ENCODE results near the gene RTL5. TPM values are rescaled to one million over a fixed set of nuclear protein-coding genes. Genes with fewer than 3 reads are reported as not detected.

RTL5 gene
- total RNA-seq, 8 experiments from 2014 or later: 1.6 to 18.0 (median 11.1) TPM

GRCh38 chrX:72100824-72101351 is 30.8 kb downstream of the RTL5 start:
- H3K27ac ChIP-seq: no peak overlapping the region
- H3K4me1 ChIP-seq (replicated peaks in 1 of 2): peaks cover under 1 to 2% of the 10 kb centered on the region in 2 donors
- ATAC-seq (replicated peaks in 6 of 8): no peak
- WGBS, 10 experiments: 0 to 83% (median 57%) methylated on average over 1 to 7 of the region's 9 CpGs; no CpG with 5 or more reads in 7 of the 10 experiments
- in situ Hi-C loops (cut with MboI; ENCODE audit: low pct_unique_long_range_greater_than_20kb in 2 of 9, low sequenced_read_pairs in 9 of 9, unreplicated experiment in 9 of 9): no loop called here
- H3K4me3 ChIP-seq: no peak overlapping the region

- in situ Hi-C loops (cut with MboI; ENCODE audit: low pct_unique_long_range_greater_than_20kb in 2 of 9, low sequenced_read_pairs in 9 of 9, unreplicated experiment in 9 of 9): no loop called here
- Histone ChIP-seq H3K4me3 (no peak overlapping the region), H3K4me1 (replicated peaks in 1 of 2) (peaks cover 6 to 8% of the 10 kb centered on the region in 2 donors), H3K27ac (no peak overlapping the region)
- 33 to 80% (median 45%) methylated on average over 1 to 2 of the region's 13 CpGs; no CpG with 5 or more reads in 6 of the 10 experiments for WGBS, 10 experiments
- no peak for ATAC-seq (replicated peaks in 6 of 8)
These were observed 31.5 kb downstream of the RTL5 start for GRCh38 chrX:72100051-72100755.

GRCh38 chrX:72097098-72097497 is 34.6 kb downstream of the RTL5 start:
- Histone ChIP-seq H3K27ac (no peak overlapping the region), H3K4me1 (replicated peaks in 1 of 2) (peaks cover 15 to 20% of the 10 kb centered on the region in 2 donors), H3K4me3 (no peak overlapping the region)
- in situ Hi-C loops (cut with MboI; ENCODE audit: low pct_unique_long_range_greater_than_20kb in 2 of 9, low sequenced_read_pairs in 9 of 9, unreplicated experiment in 9 of 9): no loop called here
- ATAC-seq (replicated peaks in 6 of 8): no peak
- WGBS, 10 experiments: 37 to 100% (median 75%) methylated on average over 1 to 2 of the region's 3 CpGs; no CpG with 5 or more reads in 6 of the 10 experiments

- Histone ChIP-seq H3K4me3 (no peak overlapping the region), H3K27ac (no peak overlapping the region), H3K4me1 (replicated peaks in 1 of 2) (peaks cover 15 to 20% of the 10 kb centered on the region in 2 donors)
- WGBS, 10 experiments: 18 to 60% (median 39%) methylated on average over 1 to 2 of the region's 2 CpGs; no CpG with 5 or more reads in 7 of the 10 experiments
- in situ Hi-C loops (cut with MboI; ENCODE audit: low pct_unique_long_range_greater_than_20kb in 2 of 9, low sequenced_read_pairs in 9 of 9, unreplicated experiment in 9 of 9): no loop called here
- ATAC-seq (replicated peaks in 6 of 8): peak in 5 of 8 experiments; percentile 19 to 40 (median 33)
These were observed 36.3 kb downstream of the RTL5 start for GRCh38 chrX:72095370-72095769.

GRCh38 chrX:72094894-72095293 is 36.8 kb downstream of the RTL5 start:
- Histone ChIP-seq H3K27ac (peak overlapping the region in 1 of 2 donors; percentile 29), H3K4me1 (replicated peaks in 1 of 2) (peaks cover 15 to 20% of the 10 kb centered on the region in 2 donors), H3K4me3 (no peak overlapping the region)
- in situ Hi-C loops (cut with MboI; ENCODE audit: low pct_unique_long_range_greater_than_20kb in 2 of 9, low sequenced_read_pairs in 9 of 9, unreplicated experiment in 9 of 9): no loop called here
- peak in 5 of 8 experiments; percentile 93 to 99 (median 98) for ATAC-seq (replicated peaks in 6 of 8)
- WGBS, 10 experiments: 0 to 100% (median 40%) methylated on average over 1 to 3 of the region's 4 CpGs; no CpG with 5 or more reads in 3 of the 10 experiments

- in situ Hi-C loops (cut with MboI; ENCODE audit: low pct_unique_long_range_greater_than_20kb in 2 of 9, low sequenced_read_pairs in 9 of 9, unreplicated experiment in 9 of 9): no loop called here
- WGBS, 10 experiments: 0 to 100% (median 70%) methylated on average over 1 to 3 of the region's 3 CpGs; no CpG with 5 or more reads in 5 of the 10 experiments
- H3K27ac ChIP-seq: no peak overlapping the region
- H3K4me1 ChIP-seq (replicated peaks in 1 of 2): peaks cover 0 to 3% of the 10 kb centered on the region in 2 donors
- no peak overlapping the region for H3K4me3 ChIP-seq
- ATAC-seq (replicated peaks in 6 of 8): peak in 3 of 8 experiments; percentile 49 to 60 (median 52)
These were observed 42.5 kb downstream of the RTL5 start for GRCh38 chrX:72089254-72089653.

- Histone ChIP-seq H3K4me1 (replicated peaks in 1 of 2) (no peaks in the 10 kb centered on the region), H3K4me3 (no peak overlapping the region), H3K27ac (no peak overlapping the region)
- ATAC-seq (replicated peaks in 6 of 8): no peak
- 79 to 100% (median 80%) methylated on average over 1 to 2 of the region's 6 CpGs; no CpG with 5 or more reads in 7 of the 10 experiments for WGBS, 10 experiments
- in situ Hi-C loops (cut with MboI; ENCODE audit: low pct_unique_long_range_greater_than_20kb in 2 of 9, low sequenced_read_pairs in 9 of 9, unreplicated experiment in 9 of 9): no loop called here
These were observed 43.0 kb downstream of the RTL5 start for GRCh38 chrX:72088761-72089160.

GRCh38 chrX:72086995-72087394 is 44.7 kb downstream of the RTL5 start:
- in situ Hi-C loops (cut with MboI; ENCODE audit: low pct_unique_long_range_greater_than_20kb in 2 of 9, low sequenced_read_pairs in 9 of 9, unreplicated experiment in 9 of 9): no loop called here
- Histone ChIP-seq H3K4me3 (no peak overlapping the region), H3K4me1 (replicated peaks in 1 of 2) (peaks cover 8 to 13% of the 10 kb centered on the region in 2 donors), H3K27ac (no peak overlapping the region)
- ATAC-seq (replicated peaks in 6 of 8): no peak
- WGBS, 10 experiments: 33 to 100% methylated on average over 1 of the region's 1 CpG; no CpG with 5 or more reads in 8 of the 10 experiments

- H3K27ac ChIP-seq: no peak overlapping the region
- 25 to 40% methylated on average over 1 of the region's 1 CpG; no CpG with 5 or more reads in 8 of the 10 experiments for WGBS, 10 experiments
- in situ Hi-C loops (cut with MboI; ENCODE audit: low pct_unique_long_range_greater_than_20kb in 2 of 9, low sequenced_read_pairs in 9 of 9, unreplicated experiment in 9 of 9): no loop called here
- no peak for ATAC-seq (replicated peaks in 6 of 8)
- no peak overlapping the region for H3K4me3 ChIP-seq
- H3K4me1 ChIP-seq (replicated peaks in 1 of 2): peaks cover 20 to 40% of the 10 kb centered on the region in 2 donors
These were observed 47.6 kb downstream of the RTL5 start for GRCh38 chrX:72084114-72084513.

- Histone ChIP-seq H3K27ac (no peak overlapping the region), H3K4me3 (no peak overlapping the region), H3K4me1 (replicated peaks in 1 of 2) (peaks cover 20 to 44% of the 10 kb centered on the region in 2 donors)
- in situ Hi-C loops (cut with MboI; ENCODE audit: low pct_unique_long_range_greater_than_20kb in 2 of 9, low sequenced_read_pairs in 9 of 9, unreplicated experiment in 9 of 9): no loop called here
- 28 to 71% methylated on average over 2 of the region's 2 CpGs; no CpG with 5 or more reads in 8 of the 10 experiments for WGBS, 10 experiments
- ATAC-seq (replicated peaks in 6 of 8): no peak
These were observed 48.4 kb downstream of the RTL5 start for GRCh38 chrX:72083291-72083690.

- Histone ChIP-seq H3K4me1 (replicated peaks in 1 of 2) (peaks cover 20 to 44% of the 10 kb centered on the region in 2 donors), H3K4me3 (no peak overlapping the region), H3K27ac (peak overlapping the region in 1 of 2 donors; percentile 49)
- peak in 5 of 8 experiments; percentile 13 to 70 (median 51) for ATAC-seq (replicated peaks in 6 of 8)
- 0 to 86% (median 56%) methylated on average over 1 to 5 of the region's 12 CpGs; no CpG with 5 or more reads in 6 of the 10 experiments for WGBS, 10 experiments
- in situ Hi-C loops (cut with MboI; ENCODE audit: low pct_unique_long_range_greater_than_20kb in 2 of 9, low sequenced_read_pairs in 9 of 9, unreplicated experiment in 9 of 9): no loop called here
These were observed 50.0 kb downstream of the RTL5 start for GRCh38 chrX:72081605-72082320.

GRCh38 chrX:72080800-72081199 is 50.9 kb downstream of the RTL5 start:
- WGBS, 10 experiments: 56 to 100% (median 67%) methylated on average over 1 to 3 of the region's 7 CpGs; no CpG with 5 or more reads in 7 of the 10 experiments
- in situ Hi-C loops (cut with MboI; ENCODE audit: low pct_unique_long_range_greater_than_20kb in 2 of 9, low sequenced_read_pairs in 9 of 9, unreplicated experiment in 9 of 9): no loop called here

GRCh38 chrX:72080150-72080549 is 51.6 kb downstream of the RTL5 start:
- ATAC-seq (replicated peaks in 6 of 8): no peak
- Histone ChIP-seq H3K4me1 (replicated peaks in 1 of 2) (peaks cover 20 to 44% of the 10 kb centered on the region in 2 donors), H3K27ac (no peak overlapping the region), H3K4me3 (no peak overlapping the region)
- WGBS, 10 experiments: no CpG with 5 or more reads among the region's 7 CpGs
- in situ Hi-C loops (cut with MboI; ENCODE audit: low pct_unique_long_range_greater_than_20kb in 2 of 9, low sequenced_read_pairs in 9 of 9, unreplicated experiment in 9 of 9): no loop called here

More at GRCh38 chrX:72080800-72081199, 50.9 kb downstream of the RTL5 start:
- Histone ChIP-seq H3K27ac (peak overlapping the region in 1 of 2 donors; percentile 13), H3K4me1 (replicated peaks in 1 of 2) (peaks cover 20 to 44% of the 10 kb centered on the region in 2 donors), H3K4me3 (no peak overlapping the region)
- ATAC-seq (replicated peaks in 6 of 8): no peak

Measured in motor neuron (in vitro differentiated cells).